Medulla oblongata (tissue), 1 donor: ENCODE data around the gene CFAP46.
"Not testable (repeated sequence)": the region's sequence is repeated elsewhere in the genome, so short reads cannot be mapped to it uniquely, and the experiment has no call there.

ENCODE experiments used
- DNase-seq: peaks from one replicate; pipeline ENCODE4 v3.0.0-alpha.2; 2015; ENCODE audit errors: extremely low spot score

Gene CFAP46

GRCh38 chr10:132912713-132913558 lies 29.4 kb downstream of the CFAP46 start:
- DNase-seq: no peak

- no peak for DNase-seq
These were observed 30.1 kb downstream of the CFAP46 start for GRCh38 chr10:132912225-132912712.

- no peak for DNase-seq
These were observed 30.6 kb downstream of the CFAP46 start for GRCh38 chr10:132911786-132912097.

- DNase-seq: no peak
These were observed 31.2 kb downstream of the CFAP46 start for GRCh38 chr10:132910901-132911785.

- DNase-seq: no peak
These were observed 32.0 kb downstream of the CFAP46 start for GRCh38 chr10:132910186-132910880.

DNA sequence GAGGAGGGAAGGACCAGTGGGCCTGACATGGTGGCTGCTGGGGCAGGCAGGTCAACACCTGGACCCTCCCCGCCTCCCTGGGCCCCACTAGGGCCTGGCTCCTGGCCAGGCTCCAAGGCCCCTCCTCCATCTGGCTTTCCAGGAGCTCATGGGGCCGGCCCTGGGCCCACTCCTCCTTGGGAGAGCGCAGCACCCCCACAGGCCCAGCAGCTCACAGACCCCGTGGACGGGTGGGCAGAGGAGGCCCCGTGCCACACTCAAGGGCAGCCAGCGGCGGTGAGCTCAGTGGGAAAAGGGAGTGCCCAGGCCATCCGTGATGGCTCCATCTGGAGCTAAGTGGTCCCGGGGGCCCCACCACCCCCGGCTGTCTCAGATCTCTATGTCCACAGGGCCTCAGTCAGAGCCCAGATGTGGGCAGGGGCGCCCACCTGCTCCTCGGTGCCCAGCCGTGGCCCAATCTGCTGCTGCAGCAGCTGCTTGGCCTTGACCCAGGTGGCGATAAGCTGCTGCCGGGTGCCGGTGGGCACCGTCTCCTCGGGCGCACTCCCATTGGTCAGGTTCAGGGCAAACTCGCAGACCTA lies 32.8 kb downstream of the CFAP46 start:
- no peak for DNase-seq

GRCh38 chr10:132908621-132909295 lies 33.6 kb downstream of the CFAP46 start:
- no peak for DNase-seq

GRCh38 chr10:132907821-132908620 lies 34.3 kb downstream of the CFAP46 start:
- no peak for DNase-seq

- DNase-seq: no peak
These were observed 35.5 kb downstream of the CFAP46 start for GRCh38 chr10:132906836-132907235.

GRCh38 chr10:132906106-132906505 lies 36.3 kb downstream of the CFAP46 start:
- no peak for DNase-seq

DNA sequence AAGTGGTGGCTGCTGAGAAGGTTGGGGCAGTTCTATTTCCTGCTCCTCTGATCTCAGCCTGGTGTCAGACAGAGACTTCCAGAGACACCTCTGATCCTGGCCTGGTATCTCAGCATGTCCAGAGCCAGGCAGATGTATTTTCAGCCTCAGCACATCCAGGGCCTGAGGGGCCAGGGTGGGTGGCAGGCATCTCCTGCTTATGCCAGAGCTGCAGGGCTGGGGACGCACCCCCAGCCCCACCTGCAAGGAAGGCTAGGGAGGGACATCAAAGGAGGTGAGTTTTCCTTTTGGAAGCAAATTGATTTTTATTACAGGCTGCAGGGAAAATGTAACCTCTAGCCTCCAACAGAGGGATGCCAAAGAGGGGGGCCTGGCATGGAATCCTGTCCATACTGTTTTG lies 36.7 kb downstream of the CFAP46 start:
- no peak for DNase-seq

DNA sequence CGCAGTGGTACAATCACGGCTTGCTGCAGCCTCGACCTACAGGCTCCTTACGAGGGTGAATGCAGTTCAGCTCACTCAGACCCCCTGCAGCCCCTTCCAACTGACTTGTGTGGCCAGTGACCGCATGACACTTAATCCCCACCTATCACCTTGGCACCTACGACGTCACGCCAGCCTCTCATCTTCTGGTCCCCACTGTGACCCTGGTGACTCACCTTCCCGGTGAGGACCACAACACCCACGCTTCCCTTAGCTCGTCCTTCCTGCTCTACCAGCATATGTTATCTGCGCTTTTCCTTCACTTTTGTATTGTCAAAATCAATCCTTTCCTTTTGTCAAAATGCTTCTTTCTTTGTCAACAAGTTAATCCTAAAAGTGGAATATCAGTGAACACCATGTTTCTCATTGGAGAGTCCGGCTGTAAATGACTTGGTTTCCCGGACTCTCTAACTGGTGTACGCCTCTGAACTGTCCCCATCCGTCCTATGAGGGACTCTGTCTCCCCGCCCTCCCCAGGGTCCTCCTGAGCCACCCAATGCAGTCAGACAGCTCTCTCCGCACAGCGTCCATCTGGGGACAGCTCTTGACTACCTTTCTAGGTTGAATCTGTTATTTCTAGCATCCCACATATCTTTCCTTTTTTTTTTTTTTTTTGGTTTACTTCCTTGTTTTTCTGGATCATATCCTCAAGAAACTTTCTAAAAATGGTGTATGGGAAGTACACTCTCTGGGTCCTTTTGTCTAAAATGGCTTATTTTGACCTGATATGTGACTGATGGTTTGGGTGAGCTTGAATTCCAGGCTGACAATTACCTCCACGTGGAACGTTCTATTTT lies 37.3 kb downstream of the CFAP46 start:
- DNase-seq: no peak

DNA sequence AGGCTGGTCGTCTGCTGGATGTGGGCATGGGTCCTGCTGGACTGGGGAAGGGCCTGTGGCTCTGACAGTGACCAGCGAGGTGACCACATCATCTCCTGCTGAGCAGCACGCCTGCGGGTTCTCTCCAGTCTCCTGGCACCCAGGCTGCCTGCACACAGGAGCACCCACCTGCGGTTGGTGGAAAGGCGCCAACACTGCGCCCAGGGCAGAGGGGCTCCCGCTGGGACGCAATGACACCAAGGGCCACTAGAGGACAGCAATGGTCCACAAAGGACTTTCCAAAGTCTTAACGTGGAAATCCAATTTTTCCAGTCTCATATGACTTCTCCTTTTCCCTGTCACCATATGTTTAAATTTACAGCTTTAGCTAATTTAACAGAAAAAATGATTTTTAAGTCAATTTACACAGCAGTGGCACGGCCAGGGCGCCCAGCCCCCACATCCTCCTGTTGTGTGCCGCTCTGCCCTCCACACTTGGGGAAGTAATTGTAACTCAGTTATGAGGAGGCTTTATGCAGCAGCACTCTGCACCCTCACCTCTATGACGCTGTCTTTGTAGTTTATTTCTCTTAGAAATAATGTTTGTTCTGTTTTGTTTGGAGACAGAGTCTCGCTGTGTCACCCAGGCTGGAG lies 38.1 kb downstream of the CFAP46 start:
- DNase-seq: peak; percentile 21

DNA sequence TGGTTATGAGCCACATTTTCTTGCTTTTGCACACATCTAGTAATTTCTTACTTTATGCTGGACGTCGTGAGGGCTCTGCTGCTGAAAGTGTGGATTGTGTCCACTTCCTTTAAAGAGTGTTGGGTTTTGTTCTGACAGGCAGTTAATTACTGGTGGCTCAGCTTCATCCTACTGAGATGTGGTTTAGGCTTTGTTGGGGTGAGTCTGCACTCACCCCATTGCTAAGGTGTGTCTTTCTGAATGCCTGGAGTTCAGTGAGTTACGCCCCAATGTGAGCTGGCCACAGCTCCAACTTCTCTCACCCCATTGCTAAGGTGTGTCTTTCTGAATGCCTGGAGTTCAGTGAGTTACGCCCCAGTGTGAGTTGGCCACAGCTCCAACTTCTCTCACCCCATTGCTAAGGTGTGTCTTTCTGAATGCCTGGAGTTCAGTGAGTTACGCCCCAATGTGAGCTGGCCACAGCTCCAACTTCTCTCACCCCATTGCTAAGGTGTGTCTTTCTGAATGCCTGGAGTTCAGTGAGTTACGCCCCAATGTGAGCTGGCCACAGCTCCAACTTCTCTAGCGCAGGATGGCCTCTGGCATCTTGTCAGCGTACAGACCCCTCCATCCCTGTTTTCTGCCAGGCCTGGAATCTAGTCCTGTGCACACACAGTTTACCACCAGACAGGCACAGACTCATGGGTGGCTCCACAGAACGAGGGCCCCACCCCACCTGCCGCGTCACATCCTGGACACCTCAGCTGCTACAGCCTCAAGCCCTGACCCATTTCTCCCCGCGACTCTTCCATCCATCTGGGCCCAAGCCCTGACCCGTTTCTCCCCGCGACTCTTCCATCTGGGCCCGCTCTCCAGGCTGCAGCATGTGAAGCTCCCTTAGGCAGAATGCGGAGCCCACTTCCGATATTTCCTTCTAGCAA lies 39.5 kb downstream of the CFAP46 start:
- DNase-seq: not testable (repeated sequence)

- no peak for DNase-seq
These were observed 41.0 kb downstream of the CFAP46 start for GRCh38 chr10:132901351-132901750.

DNA sequence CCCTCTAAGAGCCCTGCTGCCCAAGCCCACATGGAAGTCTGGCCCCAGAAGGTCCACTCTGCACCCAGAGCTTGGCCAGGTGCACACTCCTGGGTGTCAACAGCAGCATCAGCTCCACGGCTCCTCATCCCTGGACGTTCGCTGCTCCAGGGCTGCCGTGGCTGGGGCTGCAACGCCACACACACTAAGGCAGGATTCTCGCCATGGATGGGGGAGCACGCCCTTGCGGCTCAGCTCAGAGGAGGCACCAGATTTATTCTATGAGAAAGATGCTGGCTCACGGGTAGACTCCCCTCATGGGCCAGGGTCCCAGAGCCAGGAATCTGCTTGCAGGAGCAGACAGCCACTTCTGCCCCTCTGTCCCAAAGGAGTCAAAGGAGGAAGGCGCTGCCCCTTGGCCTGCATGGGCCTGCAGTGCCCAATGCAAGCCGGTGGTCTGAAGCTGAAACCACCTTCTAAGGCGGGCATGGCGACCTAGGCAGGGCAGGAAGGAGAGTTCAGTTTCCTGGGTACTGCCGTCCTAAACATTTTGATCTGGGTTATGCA lies 42.1 kb downstream of the CFAP46 start:
- DNase-seq: no peak

DNA sequence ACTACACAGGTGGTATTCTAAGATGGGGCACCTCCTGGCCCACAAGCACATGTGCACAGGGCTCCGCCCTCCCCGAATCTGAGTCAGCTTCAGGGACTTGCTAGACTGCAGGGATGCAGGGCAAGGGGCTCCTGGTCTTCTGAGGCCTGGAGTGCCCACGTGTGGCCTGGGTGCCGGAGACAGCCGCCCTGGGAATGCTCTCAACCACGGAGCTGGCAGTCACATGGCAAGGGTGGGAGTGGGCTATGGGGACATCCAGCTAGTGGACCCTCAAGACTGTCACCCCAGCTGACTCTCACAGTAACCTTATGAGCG lies 42.7 kb downstream of the CFAP46 start:
- no peak for DNase-seq
